Measurements from ENCODE around the gene KRT84. TPM values are rescaled to one million over a fixed set of nuclear protein-coding genes. Genes with fewer than 3 reads are reported as not detected.

The KRT84 gene
- total RNA-seq, 4 donors from 2014 or later = not detected

- 91 to 95% methylated on average over 5 to 9 of the region's 9 CpGs for WGBS, 2 donors
- no peaks in the 10 kb centered on the region for H3K4me1 ChIP-seq
- no peaks in the 10 kb centered on the region for H3K36me3 ChIP-seq
- no peaks in the 10 kb centered on the region for H3K27me3 ChIP-seq
- no peak overlapping the region for H3K27ac ChIP-seq
- H3K9me3 ChIP-seq = no peaks in the 10 kb centered on the region
- intact Hi-C loops (cut with DNase I) = no loop called here
- TF ChIP-seq POLR2A (IDR thresholded peaks at IDR 0.05) (no peak), CTCF (IDR thresholded peaks at IDR 0.05) (no peak)
- DNase-seq = no peak
- H3K4me3 ChIP-seq (replicated peaks in 1 of 3) = no peak overlapping the region
Measured at GRCh38 chr12:52403561-52403960, 18.1 kb upstream of the KRT84 start.

DNA sequence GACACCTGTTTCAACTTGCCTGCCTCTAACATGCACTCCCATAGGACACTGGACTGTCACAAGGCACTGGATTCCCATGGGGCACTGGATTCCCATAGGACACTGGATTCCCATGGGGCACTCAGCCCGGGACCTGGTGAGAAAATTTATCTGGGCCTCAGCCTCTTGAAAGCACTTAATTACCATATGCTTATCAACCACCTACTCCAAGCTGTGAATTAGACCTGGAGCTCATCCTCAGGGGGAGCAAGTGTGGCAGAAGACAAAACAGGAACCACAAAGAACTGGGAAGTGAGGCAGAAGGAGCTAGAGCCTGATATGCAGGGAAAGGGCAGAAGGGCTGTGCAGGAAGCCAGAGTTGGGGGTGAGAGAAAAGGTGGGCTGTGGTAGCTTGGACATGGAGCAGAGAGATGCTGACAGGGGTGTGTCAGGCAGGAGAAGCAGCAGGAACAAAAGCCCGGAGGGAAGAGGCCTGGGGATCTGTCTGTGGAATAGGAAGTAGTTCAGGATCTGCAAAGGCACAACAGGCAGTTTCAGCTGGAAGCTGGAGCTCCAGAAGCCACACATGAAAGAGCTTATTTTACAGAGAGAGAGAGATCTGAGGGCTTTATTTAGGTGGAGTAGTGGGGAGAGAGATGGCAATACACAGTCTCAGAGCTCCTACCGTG lies 17.6 kb upstream of the KRT84 start:
- TF ChIP-seq POLR2A (IDR thresholded peaks at IDR 0.05) = no peak
- TF ChIP-seq CTCF (IDR thresholded peaks at IDR 0.05) = no peak
- intact Hi-C loops (cut with DNase I) = no loop called here
- Histone ChIP-seq H3K4me3 (replicated peaks in 1 of 3) (no peak overlapping the region), H3K27me3 (no peaks in the 10 kb centered on the region), H3K36me3 (no peaks in the 10 kb centered on the region), H3K27ac (no peak overlapping the region), H3K4me1 (no peaks in the 10 kb centered on the region), H3K9me3 (no peaks in the 10 kb centered on the region)
- no peak for DNase-seq
- 68 to 70% methylated on average over 3 of the region's 3 CpGs for WGBS, 2 donors

DNA sequence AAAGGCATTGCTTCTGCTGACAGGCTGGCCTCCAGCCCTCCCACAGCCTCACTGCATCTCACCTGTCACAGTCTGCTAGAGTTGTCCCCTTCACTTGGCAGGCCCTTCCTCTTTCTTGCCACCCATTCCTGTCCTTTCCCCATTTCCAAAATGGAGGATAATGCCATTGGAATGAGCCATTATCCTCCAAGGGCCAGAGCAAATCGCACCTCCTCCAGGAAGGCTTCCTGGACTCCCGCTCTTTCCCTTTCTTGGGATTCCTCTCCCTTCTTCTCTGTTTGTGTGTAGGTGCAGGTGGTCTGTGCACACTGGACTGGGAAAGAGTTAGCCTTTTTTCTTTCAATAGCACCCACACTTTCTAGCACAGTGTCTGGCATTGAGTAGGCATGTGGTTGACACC lies 16.9 kb upstream of the KRT84 start:
- Histone ChIP-seq H3K27ac (no peak overlapping the region), H3K4me1 (no peaks in the 10 kb centered on the region), H3K9me3 (no peaks in the 10 kb centered on the region), H3K27me3 (no peaks in the 10 kb centered on the region), H3K36me3 (no peaks in the 10 kb centered on the region), H3K4me3 (replicated peaks in 1 of 3) (no peak overlapping the region)
- WGBS, 2 donors = 94 to 98% methylated on average over 2 of the region's 2 CpGs
- TF ChIP-seq POLR2A (IDR thresholded peaks at IDR 0.05) (no peak), CTCF (IDR thresholded peaks at IDR 0.05) (no peak)
- intact Hi-C loops (cut with DNase I) = no loop called here
- no peak for DNase-seq

DNA sequence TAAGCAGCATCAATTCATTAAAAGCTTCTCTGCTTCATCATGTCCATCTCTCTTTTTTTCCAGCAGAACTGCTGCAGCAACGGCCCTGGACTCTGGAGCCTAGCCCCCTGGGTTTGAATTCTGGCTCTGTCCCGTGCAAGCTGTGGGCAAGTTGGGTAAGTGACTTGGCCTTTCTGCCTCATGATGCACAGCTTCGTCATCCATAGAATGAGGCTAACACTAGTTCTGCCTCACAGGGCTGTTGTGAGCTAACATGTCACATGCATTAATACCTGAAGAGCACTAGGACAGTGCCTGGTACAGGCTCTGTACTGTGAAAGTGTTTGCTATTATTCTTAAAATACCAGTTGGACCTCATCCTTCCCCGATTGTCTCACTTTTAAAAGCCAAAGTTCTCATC lies 16.5 kb upstream of the KRT84 start:
- H3K27me3 ChIP-seq = no peaks in the 10 kb centered on the region
- WGBS, 2 donors = 78 to 80% methylated on average over 4 of the region's 4 CpGs
- no peak for DNase-seq
- H3K36me3 ChIP-seq = no peaks in the 10 kb centered on the region
- TF ChIP-seq POLR2A (IDR thresholded peaks at IDR 0.05) (no peak), CTCF (IDR thresholded peaks at IDR 0.05) (no peak)
- H3K4me1 ChIP-seq = no peaks in the 10 kb centered on the region
- no peak overlapping the region for H3K27ac ChIP-seq
- intact Hi-C loops (cut with DNase I) = no loop called here
- H3K9me3 ChIP-seq = no peaks in the 10 kb centered on the region
- no peak overlapping the region for H3K4me3 ChIP-seq (replicated peaks in 1 of 3)

DNA sequence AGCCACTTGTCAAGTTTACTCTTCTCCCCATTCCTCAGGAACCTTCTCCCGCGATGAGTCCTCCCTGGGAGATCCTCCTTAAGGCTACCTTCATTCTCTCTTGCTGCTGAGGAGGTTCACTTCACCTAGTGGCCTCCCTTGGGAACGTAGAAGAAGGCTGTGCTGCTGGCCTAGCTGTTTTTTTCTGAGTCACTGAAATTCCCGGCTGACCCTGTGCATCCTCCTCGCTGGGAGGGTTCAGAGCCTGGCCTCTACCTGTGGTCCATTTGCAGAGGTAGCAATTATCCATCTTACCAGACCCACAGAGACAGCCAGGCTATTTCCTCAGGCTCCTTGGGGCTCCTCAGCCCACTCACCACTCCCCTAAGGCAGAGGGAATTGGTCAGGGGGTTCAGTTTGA lies 16.1 kb upstream of the KRT84 start:
- H3K9me3 ChIP-seq = no peaks in the 10 kb centered on the region
- intact Hi-C loops (cut with DNase I) = no loop called here
- no peak for TF ChIP-seq POLR2A (IDR thresholded peaks at IDR 0.05)
- TF ChIP-seq CTCF (IDR thresholded peaks at IDR 0.05) = no peak
- H3K4me1 ChIP-seq = no peaks in the 10 kb centered on the region
- no peak for DNase-seq
- no peaks in the 10 kb centered on the region for H3K27me3 ChIP-seq
- WGBS, 2 donors = 47 to 56% methylated on average over 5 of the region's 5 CpGs
- H3K27ac ChIP-seq = no peak overlapping the region
- no peak overlapping the region for H3K4me3 ChIP-seq (replicated peaks in 1 of 3)
- H3K36me3 ChIP-seq = no peaks in the 10 kb centered on the region
